NB4 (cell line): ENCODE data around the gene KLF6.

Experiments used
- DNase-seq: peaks from one replicate; pipeline ENCODE4 v3.0.0; 2010; ENCODE audit warnings: low read depth
- H3K4me3 ChIP-seq: one replicate; pipeline ENCODE4 v1.5.1; 2011; ENCODE audit warnings: mild to moderate bottlenecking, low read depth, low read length, moderate library complexity
- CTCF ChIP-seq: IDR thresholded peaks from one replicate; pipeline ENCODE4 v1.5.1; 2012; ENCODE audit warnings: low read depth, low read length
- MAX ChIP-seq: IDR thresholded peaks from 2 replicates; pipeline ENCODE4 v1.6.1; 2011; ENCODE audit warnings: low read depth, low read length
- MYC ChIP-seq: IDR thresholded peaks from 2 replicates; pipeline ENCODE4 v1.6.1; 2011; ENCODE audit warnings: low read depth, low read length
- POLR2A ChIP-seq: IDR thresholded peaks from 2 replicates; pipeline ENCODE4 v1.6.1; 2011; ENCODE audit warnings: mild to moderate bottlenecking; ENCODE audit not compliant: insufficient read length; ENCODE audit errors: extremely low read depth

KLF6 gene

GRCh38 chr10:3791974-3792633 lies 7.1 kb upstream of the KLF6 start:
- TF ChIP-seq CTCF (no peak), MAX (no peak), MYC (no peak), POLR2A (no peak)
- H3K4me3 ChIP-seq, result no peak overlapping the region
- DNase-seq, result no peak

DNA sequence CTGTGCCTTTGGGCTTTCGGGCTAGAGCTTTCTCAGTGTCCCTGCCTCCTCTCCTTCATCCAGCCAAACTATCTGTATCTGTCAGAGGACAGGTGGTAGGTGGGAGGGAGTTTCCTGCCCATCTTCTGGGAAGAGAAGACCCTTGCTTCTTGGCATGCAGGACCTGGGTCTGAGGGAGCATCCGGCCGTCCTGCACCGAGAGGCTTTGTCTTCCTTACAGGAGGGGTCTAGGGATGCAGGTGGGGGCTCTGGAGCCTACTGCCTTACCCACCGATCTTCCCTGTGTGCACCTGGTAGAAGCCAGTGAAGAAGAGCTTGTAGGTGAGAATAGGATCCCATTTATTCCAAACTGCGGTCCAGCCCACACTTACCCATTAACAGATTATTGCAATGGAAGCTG lies 5.8 kb upstream of the KLF6 start:
- DNase-seq, result no peak
- no peak for TF ChIP-seq CTCF
- TF ChIP-seq MYC, result no peak
- TF ChIP-seq MAX, result no peak
- TF ChIP-seq POLR2A, result no peak
- H3K4me3 ChIP-seq, result no peak overlapping the region

- no peak for DNase-seq
- H3K4me3 ChIP-seq, result no peak overlapping the region
- TF ChIP-seq MAX (no peak), CTCF (no peak), POLR2A (no peak), MYC (no peak)
Observed at GRCh38 chr10:3790272-3790671, 5.3 kb upstream of the KLF6 start.

GRCh38 chr10:3789621-3790020 lies 4.6 kb upstream of the KLF6 start:
- H3K4me3 ChIP-seq, result no peak overlapping the region
- no peak for DNase-seq
- no peak for TF ChIP-seq POLR2A
- no peak for TF ChIP-seq MAX
- no peak for TF ChIP-seq MYC
- no peak for TF ChIP-seq CTCF

GRCh38 chr10:3787816-3788215 lies 2.8 kb upstream of the KLF6 start:
- TF ChIP-seq POLR2A (no peak), MAX (no peak), CTCF (no peak), MYC (no peak)
- no peak overlapping the region for H3K4me3 ChIP-seq
- DNase-seq, result no peak

GRCh38 chr10:3787016-3787400 lies 2.0 kb upstream of the KLF6 start:
- no peak for DNase-seq
- no peak overlapping the region for H3K4me3 ChIP-seq
- TF ChIP-seq MAX (no peak), CTCF (no peak), POLR2A (no peak), MYC (no peak)
